Liver (tissue), 3 donors: ENCODE measurements around the gene TNS3.

Experiments
- CTCF ChIP-seq: fragments of 150-350 bp; IDR thresholded peaks from 2 replicates; pipeline ENCODE4 v1.5.1; 2017; ENCODE audit warnings: improper control_type of control experiment, low read depth, low read length; ENCODE audit not compliant: missing input control
- GABPA ChIP-seq, 2 donors: IDR thresholded peaks in 1 of 2; conservative IDR thresholded peaks in 1 of 2; 2 replicates each; pipeline ENCODE4 v1.6.1; 2016; ENCODE audit warnings: antibody characterized with exemption in 2 of 2, mild to moderate bottlenecking in 1 of 2, moderate library complexity in 1 of 2
- JUND ChIP-seq, 2 donors: IDR thresholded peaks; 2 replicates each; pipeline ENCODE4 v1.6.1; 2016; ENCODE audit warnings: antibody characterized with exemption in 2 of 2
- RAD21 ChIP-seq, 2 donors: IDR thresholded peaks; 2 replicates each; pipeline ENCODE4 v1.6.1; 2016; ENCODE audit warnings: antibody characterized with exemption in 2 of 2, mild to moderate bottlenecking in 2 of 2
- SP1 ChIP-seq: IDR thresholded peaks from 2 replicates; pipeline ENCODE4 v1.6.1; 2018; ENCODE audit warnings: antibody characterized with exemption, mild to moderate bottlenecking
- TAF1 ChIP-seq: conservative IDR thresholded peaks from 2 replicates; pipeline ENCODE4 v1.6.1; 2016; ENCODE audit warnings: antibody characterized with exemption, mild to moderate bottlenecking
- YY1 ChIP-seq: IDR thresholded peaks from 2 replicates; pipeline ENCODE4 v1.6.1; 2016; ENCODE audit warnings: antibody characterized with exemption, mild to moderate bottlenecking
- donor health status: healthy.
- donor health status: healthy.

GRCh38 chr7:47483604-47484273, 98.2 kb downstream of the TNS3 start:
- TF ChIP-seq CTCF (no peak), JUND (IDR thresholded peaks at IDR 0.05) (no peak), GABPA (IDR thresholded peaks at IDR 0.05 in 1 of 2, conservative IDR thresholded peaks at IDR 0.05 in 1 of 2) (no peak), YY1 (no peak), TAF1 (no peak), SP1 (no peak), RAD21 (IDR thresholded peaks at IDR 0.05) (peak; percentile 36 to 50)
